Activated T-cell treated with anti-CD3 and anti-CD28 coated beads, Interleukin-2, amount 50 U/mL, for 1 hour (primary cell): ENCODE data around the gene ASIC2.

Experiments
- DNase-seq: peaks from one replicate; pipeline ENCODE4 v3.0.0-alpha.2; 2020

Gene ASIC2

DNA sequence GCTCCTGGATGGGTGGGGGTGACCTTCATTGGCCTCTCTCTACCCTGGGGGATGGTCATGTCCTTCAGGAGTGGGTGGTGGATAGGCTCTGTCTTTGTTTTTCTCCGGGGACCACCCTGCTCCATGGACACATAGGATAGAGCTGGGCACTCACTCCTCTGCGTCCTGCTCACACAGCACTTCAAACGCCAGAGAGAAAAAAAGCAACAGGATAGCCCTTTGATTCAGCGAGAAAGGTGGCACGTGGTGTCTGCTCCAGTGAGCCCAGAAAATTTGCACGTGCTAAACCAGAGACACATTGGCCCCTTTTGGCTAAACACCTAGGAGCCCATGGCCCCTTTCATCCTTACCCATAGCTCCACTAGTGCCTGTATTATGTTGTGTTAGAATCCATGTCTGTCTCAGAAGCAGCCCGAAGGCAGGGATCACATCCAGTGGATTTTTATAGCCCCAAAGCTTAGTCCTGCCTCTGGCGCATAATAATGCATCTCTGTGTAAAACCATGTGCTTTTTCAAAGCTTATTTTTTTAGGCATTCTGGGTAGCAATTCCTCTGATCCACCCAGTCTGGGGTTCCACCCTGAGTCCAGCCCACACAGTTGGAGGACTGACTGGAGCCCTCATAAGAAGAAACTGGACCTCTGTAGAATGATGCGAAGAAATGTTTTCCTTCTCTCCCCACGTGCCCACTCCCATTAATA is 90.1 kb downstream of the ASIC2 start:
- no peak for DNase-seq

DNA sequence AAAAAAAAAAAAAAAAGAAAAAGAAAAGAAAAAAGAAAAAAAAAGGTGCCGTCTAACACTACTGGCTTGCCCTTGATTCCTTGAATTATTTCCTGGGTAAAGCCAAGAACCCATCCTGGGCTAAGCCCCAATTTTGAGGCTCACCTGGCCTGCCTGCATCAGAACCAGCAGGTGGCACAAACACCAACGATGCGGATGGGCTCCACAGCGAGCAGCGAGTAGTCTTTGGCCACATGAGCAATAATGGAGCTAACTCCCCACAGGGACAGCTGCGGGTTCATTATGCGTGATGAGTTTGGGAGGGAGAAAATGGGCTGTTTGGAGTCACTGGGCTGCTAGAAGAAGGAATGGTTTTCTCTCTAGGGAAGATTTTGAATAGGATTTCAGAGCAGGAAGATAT is 91.1 kb downstream of the ASIC2 start:
- DNase-seq: no peak

DNA sequence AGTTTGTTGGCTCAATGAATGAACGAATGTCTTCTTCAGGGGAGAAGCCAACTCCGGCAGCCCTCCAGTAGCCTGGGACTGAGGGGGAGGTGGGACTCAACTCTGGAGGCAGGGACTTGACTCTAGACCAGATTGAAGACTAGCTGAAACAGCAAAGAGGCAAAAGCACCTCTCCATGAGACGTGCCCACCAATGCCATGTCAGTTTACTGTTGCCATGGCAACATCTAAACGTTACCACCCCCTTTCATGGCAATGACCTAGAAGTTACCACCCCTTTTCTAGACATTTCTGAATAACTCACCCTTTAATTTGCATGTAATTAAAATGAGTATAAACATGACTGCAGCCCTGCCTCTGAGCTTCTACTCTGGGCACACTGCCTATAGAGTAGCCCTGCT is 91.8 kb downstream of the ASIC2 start:
- no peak for DNase-seq

DNA sequence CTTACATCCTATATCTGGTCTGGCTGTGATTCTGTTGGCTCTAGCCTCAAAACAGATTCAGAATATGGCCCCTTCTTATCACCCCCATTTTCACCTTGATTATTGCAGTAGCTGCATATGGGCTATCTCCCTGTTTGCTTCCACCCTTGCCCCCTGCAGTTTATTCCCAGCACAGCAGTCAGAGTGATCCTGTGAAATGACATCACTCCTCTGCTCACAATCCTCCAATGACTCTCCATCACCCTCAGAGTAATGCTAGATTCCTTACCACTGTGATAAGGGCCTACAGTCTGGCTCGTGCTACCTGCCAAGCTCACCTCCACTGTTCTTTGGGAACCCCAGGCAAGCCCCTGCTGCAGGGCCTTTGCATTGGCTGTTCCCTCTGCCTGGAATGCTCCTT is 92.5 kb downstream of the ASIC2 start:
- no peak for DNase-seq

DNA sequence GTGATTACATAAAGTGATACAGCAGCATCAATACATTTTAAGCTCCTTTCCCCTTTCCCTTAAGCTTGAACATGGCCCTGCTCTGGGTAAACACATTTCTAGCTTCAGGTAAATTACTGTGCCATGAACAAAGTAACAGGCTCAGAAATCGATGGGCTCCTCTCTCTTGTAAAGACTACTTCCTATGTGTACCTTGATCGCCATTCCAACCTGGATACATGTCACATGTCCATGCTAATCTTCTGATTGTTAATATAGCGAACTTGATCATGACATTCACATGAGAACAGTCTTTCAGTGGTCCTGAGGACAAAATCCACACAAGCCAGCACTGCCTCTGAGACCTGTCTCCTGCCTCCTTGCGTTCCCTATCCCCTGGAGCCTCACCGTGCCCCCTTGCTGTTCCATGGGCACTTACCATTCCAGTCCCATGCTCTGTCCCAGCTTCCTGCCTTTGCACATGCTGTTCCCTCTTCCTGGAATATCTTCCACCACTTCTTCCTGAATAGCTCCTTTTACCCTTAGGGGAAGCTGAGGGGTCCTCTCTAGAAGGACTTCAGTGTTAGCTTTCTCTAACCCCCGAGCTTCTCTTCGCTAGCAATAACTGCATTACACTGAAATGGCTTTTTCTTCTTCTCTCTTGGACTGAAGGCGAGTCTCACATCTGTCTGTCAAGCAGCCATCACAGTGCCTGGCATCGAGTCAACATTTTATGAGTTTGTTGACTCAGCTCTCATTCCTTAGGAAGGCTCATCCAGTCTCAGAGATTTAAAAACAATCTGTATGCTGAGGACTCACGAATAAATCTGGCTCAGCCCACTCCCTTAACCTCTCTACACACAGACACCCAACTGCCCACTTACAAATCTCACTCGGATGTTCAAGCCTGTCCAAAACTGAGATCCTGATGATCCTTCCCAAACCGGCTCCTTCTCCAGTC is 93.3 kb downstream of the ASIC2 start:
- no peak for DNase-seq

DNA sequence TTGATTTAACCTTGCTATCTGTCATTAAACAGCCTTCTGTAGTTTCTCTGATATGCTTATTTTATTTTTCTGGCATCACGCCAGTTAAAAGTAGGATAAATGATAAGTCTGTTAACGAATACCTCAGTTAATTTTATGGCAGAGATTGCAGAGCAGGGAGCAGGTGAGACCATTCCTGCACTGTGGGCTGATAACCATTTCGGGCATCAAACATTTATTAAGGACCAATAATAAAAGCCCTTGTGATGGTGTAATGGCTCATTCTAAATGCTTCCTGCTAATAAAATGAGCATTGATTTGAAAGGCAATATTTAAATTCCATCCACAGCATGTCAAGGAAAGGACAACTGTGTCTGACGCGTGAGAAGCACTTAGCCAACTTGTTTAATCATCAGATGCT is 94.1 kb downstream of the ASIC2 start:
- no peak for DNase-seq

DNA sequence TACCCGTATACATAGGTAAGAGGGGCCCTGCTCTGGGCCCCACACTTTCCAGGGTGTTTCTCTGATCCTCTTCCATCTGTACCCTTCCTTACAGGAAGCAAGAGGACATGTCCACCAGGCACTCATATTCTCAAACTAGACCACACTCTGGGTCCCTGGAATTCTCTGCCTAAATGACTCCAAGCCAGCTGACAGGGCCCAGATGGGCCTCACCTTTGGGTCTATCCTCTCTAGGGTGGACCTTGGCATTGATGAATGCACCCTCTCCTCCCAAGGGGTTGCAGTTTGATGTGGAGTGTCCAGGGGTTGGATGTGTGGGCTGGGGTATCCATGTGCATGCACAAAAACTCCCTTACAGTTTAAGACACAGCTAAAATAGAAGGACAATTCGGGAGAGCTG is 95.8 kb downstream of the ASIC2 start:
- DNase-seq: no peak

DNA sequence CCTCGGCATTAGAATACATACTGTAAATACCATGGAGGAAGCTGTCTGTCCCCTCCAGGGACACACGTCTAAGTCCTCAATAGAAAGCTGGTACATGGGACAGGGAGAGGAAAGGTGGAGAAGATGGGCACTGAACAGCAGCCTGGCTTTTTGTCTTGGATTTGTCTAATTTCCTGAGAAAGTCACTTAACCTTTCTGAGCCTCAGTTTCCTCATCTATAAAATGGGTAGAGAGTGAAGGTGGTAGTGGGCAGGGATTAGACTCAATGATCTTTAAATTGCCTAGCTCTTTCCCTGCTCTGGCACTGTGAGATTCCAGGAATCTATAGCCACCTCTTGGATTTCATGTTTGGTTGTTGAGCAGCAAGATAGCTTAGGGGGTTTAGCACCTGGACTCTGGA is 96.2 kb downstream of the ASIC2 start:
- DNase-seq: no peak

DNA sequence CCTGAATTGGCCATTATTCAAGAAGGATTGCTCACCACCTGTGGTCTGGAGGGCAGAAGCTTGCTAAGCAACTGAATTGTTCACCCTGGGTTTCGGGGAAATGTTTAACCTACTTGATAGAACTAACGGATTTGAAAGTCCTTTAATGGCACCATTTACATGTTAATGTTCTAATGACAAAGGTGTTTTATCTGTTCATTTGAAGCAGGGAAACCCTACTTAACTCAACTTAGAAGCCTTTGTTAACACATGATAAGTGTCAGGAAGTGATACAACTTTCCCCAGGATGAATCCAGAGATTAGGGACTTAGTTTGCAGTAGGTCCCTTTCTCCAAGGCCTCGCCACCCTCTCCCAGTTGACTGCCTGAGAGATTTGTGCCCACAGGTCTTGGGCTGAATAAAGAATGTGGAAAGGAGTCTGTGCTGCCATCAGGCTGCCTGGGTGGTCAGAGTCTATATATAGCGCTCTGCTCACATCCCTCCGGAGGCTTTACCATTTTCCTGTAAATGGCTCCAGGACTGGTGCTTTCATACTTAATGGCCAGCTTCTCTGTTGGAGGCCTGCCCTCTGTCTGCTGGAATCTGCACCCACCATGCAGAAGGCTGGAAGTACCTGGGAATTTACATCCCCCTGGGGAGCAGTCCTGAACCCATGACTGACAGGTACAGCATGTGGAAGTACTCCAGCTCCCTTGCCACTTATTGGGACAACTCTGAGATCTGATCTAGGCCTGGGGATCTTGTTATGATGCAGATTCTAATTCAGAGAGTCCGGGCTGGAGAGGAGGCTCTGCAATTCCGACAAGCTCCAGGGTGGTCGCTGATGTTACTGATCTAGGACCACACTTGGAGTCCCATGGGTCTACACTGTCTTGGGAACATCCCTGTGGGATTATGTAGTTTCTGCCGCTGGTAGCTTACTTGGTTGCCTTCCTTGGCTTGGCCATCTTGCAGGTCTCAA is 99.9 kb downstream of the ASIC2 start:
- no peak for DNase-seq

DNA sequence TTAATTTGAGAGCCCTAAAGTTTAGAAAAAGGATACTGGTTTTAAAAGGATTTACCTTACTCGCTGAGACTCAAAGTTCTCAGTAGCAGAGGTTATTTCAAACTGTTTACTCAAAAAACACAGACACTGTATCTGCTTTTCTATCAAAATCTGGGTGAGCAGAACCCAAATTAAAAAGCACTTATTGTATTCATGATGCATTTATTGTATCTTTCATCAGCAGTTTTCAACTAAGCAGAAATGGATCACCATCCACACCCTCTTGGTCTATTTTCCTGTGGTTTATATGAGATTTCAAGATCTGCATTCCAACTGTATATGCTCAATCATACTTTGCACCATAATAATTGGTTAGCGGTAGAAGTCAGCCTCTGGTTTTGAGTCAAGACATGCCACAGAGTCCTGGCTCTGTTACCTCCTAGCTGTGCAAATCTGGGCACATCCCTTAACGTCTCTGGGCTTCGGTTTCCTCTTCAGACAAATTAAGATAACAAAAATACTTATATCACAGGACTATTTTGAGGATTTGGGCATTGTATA is 109.5 kb downstream of the ASIC2 start:
- DNase-seq: no peak

DNA sequence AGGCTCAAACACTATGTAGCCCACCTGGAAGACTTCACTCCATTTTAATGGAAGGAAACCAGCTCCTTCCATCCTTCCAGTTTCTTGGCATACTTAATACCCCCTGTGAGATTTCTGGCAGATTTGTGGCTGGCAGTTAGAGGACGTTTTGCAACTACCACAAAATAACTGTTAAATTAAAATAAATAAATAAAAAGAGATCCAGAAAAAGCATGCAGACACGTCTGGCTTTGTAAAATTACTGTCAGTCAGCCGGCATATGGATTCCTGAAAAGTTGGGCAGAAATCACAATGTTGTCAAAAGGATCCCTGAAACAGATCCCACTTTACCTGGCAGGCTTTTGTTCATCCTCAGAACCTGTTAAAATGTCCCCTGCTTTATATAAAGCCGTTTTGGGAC is 113.9 kb downstream of the ASIC2 start:
- DNase-seq: no peak

DNA sequence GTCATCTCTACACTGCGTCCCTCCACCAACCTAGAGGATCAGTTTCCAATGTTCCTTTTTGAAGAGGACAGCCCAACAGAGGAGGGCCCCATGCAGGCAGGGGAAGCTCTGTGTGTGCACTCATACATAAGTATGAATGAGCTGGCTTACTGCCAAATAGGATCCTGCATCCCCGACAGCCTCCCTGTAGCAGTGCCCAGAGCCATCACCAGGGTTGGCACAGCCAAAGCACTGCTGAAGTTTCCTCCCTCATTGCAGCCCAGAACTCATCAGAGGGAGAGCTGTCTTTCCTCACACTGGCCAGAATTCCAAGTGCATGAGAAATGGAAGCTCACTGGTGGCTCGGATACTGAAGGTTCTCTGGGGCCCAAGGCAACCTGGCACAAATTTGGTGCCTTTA is 114.4 kb downstream of the ASIC2 start:
- DNase-seq: no peak

DNA sequence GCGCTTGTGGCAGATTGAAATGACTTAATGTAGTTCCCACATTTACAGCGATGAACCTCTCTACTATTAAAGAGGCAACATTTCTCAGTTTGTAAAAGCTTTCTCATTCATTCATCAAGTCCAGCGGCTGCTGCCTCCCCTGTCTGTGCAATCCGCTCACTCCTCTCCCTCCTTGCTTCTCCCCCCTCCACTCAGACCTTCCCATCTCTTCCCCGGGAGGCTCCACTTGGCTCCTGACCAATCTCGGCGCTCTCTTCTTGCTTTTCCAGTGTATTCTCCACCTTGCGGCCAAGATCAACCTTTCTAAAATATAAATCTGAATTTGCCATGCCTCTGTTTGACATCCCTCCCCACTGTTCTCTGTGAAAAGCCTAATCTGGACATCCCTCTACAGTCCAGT is 117.5 kb downstream of the ASIC2 start:
- no peak for DNase-seq

DNA sequence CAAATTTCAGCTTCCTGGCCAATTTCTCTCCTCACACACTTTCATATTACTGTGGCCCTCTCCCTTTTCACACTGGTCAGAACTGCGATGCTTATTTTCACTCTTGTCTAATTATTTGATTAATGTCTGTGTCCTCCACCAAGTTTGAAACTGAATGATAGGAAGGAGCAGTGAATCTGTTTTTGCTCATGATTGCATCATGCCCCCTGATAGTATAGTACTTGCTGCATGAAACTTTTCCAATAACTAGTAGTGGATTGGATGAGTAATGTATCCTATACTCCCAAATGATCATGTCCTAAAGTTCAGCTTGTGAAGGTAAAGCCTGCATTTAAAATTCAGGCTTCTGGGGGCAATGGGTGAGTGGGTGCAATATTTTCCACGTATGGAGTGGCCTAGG is 121.2 kb downstream of the ASIC2 start:
- no peak for DNase-seq

DNA sequence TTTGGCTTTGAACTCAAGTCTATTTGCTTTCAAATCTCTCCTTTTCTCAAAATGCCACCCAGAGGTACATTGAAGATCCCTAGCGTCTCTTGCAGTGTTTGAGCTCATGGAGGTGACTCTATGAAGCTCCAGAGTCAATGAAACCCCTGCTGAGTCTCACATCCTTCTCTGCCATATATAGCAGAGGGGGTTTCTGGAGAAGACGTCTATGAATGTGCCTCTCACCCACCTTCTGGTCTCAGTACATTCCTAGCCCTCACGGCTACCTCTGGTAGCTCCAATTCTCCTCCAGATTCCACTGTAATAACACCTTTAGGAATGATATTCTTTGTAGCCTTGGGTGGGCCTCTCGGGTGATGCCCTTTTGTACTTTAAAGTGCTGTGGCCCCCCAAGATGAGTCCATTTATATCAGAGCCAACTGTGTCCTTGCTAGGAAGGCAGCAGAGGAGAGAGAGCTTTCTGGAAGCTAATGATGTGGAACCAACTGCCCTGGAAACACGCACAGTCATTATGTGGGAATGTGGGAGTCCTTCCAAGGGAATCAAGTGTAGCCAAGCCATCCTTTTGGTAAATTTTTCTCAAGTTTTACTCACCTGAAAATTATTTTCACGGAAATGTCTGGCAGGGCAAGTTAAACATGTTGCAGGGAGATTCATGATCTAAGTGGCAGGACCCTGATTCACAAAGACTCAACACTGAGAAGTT is 123.4 kb downstream of the ASIC2 start:
- DNase-seq: no peak

DNA sequence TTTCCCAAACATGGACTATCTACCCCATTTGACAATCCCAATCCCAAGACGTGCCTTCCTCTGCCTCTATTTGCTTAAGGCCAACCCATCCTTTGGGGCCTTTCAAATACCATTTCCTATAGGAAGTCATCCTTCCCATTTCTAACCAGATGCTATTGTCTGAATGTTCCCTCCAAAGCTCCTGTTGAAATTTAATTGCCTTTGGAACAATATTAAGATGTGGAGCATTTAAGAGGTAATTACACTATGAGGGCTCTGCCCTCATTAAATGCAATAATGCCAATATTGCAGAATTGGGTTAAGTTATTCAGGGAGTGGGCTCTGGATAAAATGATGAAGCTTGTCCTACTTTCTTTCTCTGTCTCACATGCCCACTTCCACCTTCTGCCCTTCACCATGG is 125.4 kb downstream of the ASIC2 start:
- DNase-seq: no peak

DNA sequence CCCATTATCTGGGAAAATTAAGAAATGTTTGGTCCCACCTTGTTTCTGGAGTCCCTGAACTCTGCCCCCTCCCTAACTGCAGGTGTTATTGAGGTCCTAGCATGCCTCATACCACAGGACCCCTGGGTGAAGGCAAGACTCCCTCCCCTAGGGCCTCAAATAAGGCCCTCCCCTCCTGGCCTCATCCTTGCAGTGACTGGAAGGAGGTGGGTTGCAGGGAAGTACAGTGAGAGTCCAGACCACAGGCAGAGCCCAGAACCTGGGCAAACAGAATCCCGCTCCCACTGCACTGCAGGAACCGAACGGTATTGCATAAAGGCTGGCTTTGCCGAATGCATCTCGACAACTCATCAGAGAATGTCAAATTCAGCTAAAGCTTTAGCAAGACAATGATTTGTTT is 126.6 kb downstream of the ASIC2 start:
- no peak for DNase-seq

DNA sequence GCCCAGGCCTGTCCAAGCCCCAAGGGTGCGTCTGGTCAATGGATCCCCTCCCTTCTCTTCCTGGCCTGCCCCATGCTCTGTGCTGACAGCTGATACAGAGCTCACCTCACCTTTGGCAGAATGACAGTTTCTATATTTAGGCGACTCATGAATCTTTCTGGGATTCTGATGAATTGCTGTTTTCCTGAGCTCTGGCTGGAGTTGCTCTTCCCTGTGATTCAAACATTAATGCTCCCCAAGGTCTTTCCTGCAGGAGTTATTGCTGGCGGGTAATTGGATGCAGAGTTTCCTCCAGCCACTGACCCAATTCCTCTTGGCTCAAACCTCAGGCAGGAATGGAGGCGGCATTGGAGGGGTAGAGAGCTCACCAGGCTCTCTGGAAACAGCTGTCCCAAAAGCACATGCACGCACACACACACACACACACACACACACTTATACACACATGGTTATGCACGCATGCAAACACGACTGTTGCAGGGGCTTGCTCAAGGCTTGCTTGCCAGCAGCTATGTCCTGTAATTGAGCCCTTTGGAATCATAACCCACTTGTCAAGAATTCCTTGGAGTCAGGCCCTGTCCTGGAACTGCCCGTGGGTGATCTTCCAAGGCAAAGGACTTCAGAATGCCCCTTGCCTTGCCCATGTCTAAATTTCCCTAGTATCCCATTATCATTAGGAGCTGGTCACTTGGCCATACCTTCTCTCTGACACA is 128.8 kb downstream of the ASIC2 start:
- DNase-seq: no peak

DNA sequence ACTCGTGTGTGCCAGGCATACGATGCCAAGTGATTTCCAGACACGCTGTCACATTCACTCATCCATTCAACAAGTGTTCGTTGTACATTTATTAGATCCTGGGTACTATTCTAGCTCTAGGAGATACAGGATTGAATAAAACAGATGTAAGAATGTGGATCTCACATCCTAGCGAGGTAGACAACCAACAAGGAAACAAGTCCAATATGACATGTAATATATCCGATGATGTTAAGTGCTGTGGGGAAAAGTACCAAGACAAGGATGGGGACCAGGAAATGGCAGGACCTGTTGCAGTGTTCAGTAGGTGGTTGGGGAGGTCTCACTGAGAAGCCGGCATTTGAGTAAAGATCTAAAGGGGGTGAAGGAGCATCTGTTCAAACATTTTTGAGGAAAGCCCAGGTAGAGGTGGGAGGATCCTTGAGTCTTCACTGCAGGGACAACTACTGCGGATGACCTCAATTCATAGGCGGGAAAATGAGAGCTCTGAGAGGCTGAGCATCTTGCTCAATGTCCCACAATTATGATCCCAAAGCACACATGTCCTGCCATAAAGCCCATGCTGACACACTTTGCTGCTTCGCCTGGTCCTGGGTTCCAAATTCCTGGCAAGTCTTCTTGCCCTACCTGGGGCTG is 129.4 kb downstream of the ASIC2 start:
- no peak for DNase-seq

DNA sequence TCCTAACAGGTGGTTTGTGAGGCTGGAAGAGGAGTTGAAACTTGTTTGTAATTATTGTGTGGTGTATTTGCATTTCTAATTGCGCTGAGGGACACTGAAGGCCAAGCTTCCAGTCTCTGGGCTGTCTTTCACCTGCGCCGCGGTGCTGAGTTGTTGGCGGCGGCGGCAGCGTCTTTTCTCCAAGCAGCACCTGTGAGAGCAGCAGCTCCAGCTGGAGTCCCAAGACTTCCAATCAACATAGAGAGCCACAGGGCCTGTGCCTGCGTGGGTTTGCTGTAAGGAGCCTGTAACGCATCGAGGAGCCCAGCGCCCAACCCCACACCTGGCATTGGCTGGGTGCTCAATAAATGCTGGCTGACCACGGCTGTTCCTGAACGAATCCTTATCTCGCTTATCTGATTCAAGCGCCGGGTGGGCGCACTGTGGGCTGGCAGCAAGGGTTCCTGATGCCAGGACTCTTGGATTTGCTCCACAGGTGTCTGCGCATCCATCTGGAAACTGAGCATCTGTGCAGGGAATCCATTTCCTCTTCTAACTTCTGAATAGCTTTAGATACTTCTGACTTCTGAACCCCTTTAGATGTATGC is 138.1 kb downstream of the ASIC2 start:
- DNase-seq: no peak

DNA sequence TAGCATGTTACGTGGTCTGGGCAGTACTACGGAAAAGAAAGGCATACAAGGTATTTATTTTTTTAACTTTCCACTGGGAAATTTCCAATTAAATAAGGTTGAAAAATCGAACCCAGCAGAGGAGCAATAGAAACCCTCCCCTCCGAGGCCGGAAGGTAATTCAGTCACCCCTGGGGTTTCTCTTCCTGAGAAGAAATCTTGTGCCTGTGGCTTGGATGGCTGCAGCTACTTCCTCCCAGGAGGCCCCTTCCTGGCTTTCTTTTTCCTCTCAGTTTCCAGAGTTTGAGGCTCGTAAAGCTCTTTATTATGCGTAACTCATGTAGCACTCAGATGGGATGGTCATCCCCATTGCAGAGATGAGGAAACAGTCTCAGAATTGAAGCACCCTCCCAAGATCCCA is 140.3 kb downstream of the ASIC2 start:
- DNase-seq: no peak
